ENCODE results near the gene MRPS22. TPM values are rescaled to one million over a fixed set of nuclear protein-coding genes. Genes with fewer than 3 reads are reported as not detected.
A peak's percentile ranks its signal among the peaks of the same experiment; 100 is the strongest.

Gene MRPS22
- total and polyA plus RNA-seq, 2 of the 8 experiments (the other 6 are each of a cell fraction or from before 2014, with no cell fraction given): 28.3 to 45.8 TPM

GRCh38 chr3:139307601-139308555 lies 35.9 kb upstream of the MRPS22 start:
- Histone ChIP-seq H3K23ac (ENCODE audit: insufficient read length) (no peak overlapping the region), H3K23me2 (ENCODE audit: low read depth, low read length) (peaks cover 1% of the 10 kb centered on the region; the same call in 1 of the 2 replicates), H2AK5ac (ENCODE audit: low read depth, low read length) (no peak overlapping the region; the same call in 1 of the 2 replicates), H4K91ac (replicated peaks; ENCODE audit: insufficient read length, low read length) (no peak overlapping the region), H4K8ac (ENCODE audit: extremely low read depth, insufficient read depth, low read length) (peak overlapping the region; percentile 25; the same call in 1 of the 2 replicates), H3K56ac (replicated peaks; ENCODE audit: insufficient read length, low read depth, low read length) (no peak overlapping the region), H4K5ac (ENCODE audit: insufficient read length, low read depth, low read length) (no peak overlapping the region), H3K14ac (ENCODE audit: insufficient read length) (no peak overlapping the region), H3K79me2 (ENCODE audit: control insufficient read depth in 1 of 2, insufficient read depth in 2 of 2, low read length in 2 of 2) (no peaks in the 10 kb centered on the region), H3K79me1 (ENCODE audit: low read depth, low read length) (no peaks in the 10 kb centered on the region), H2BK15ac (ENCODE audit: low read length) (no peak overlapping the region), H3K27me3 (replicated peaks in 1 of 4; ENCODE audit: control insufficient read depth in 3 of 4, extremely low read depth in 1 of 4, insufficient read depth in 3 of 4, low read length in 3 of 4) (no peaks in the 10 kb centered on the region), H3K9me3 (ENCODE audit: insufficient read depth in 2 of 2, low read depth in 1 of 2, low read length in 1 of 2) (no peaks in the 10 kb centered on the region), H3K4me1 (replicated peaks in 1 of 4; ENCODE audit: control insufficient read depth in 3 of 4, insufficient read depth in 4 of 4, low read length in 3 of 4) (peaks cover 0 to 4% (median 0%) of the 10 kb centered on the region in 4 experiments; a peak in 3 of 7 replicates), H3K18ac (ENCODE audit: extremely low read depth, low read length) (no peak overlapping the region), H2BK120ac (replicated peaks; ENCODE audit: low read depth, low read length) (no peak overlapping the region), H2BK12ac (ENCODE audit: low read depth, low read length) (no peak overlapping the region), H3K4me2 (ENCODE audit: insufficient read depth in 1 of 2, low read depth in 2 of 2, low read length in 2 of 2) (no peak overlapping the region), H3K4me3 (ENCODE audit: extremely low read depth in 1 of 4, insufficient read depth in 2 of 4, low read depth in 3 of 4, low read length in 4 of 4) (no peak overlapping the region), H2AFZ (ENCODE audit: low read length) (no peak overlapping the region), H3K27ac (ENCODE audit: low read depth, low read length) (no peak overlapping the region), H3K4ac (replicated peaks; ENCODE audit: insufficient read length, low read depth, low read length) (no peak overlapping the region), H2BK5ac (ENCODE audit: low read depth, low read length) (no peak overlapping the region), H3K36me3 (ENCODE audit: control insufficient read depth in 2 of 4, insufficient read depth in 4 of 4, low read length in 3 of 4) (no peaks in the 10 kb centered on the region), H2BK20ac (ENCODE audit: low read length) (no peak overlapping the region), H3K9ac (replicated peaks in 1 of 4; ENCODE audit: extremely low read depth in 1 of 4, low read depth in 3 of 4, low read length in 3 of 4) (no peak overlapping the region), H4K20me1 (replicated peaks in 1 of 2; ENCODE audit: control insufficient read depth in 1 of 2, insufficient read depth in 2 of 2, low read length in 2 of 2) (no peaks in the 10 kb centered on the region)
- DNase-seq (ENCODE audit: low read depth in 1 of 2, low spot score in 2 of 2) (no peak), FAIRE-seq (no peak)
- WGBS, 2 experiments (ENCODE audit: extremely low coverage in 1 of 2, insufficient coverage in 1 of 2, insufficient read length in 1 of 2, insufficient replicate concordance in 2 of 2, low coverage in 1 of 2, low lambda C conversion rate in 2 of 2, missing lambda C conversion rate in 1 of 2): 80% methylated on average over 6 of the region's 6 CpGs; no CpG with 5 or more reads in 1 of the 2 experiments
- CTCF ChIA-PET (ENCODE audit: partially characterized antibody): interaction anchor here (0.6 to 12.6 kb wide), 4 partner anchors 8 to 321 kb away, joined by 3 to 103 read pairs (median 3); no protein-coding TSS in a partner anchor
- POLR2A ChIA-PET (ENCODE audit: partially characterized antibody): no interaction called here
- TF ChIP-seq SP2 (IDR thresholded peaks at IDR 0.05; ENCODE audit: low read length) (no peak), NANOG (IDR thresholded peaks at IDR 0.05; ENCODE audit: insufficient read depth, low read depth, low read length, poor library complexity, severe bottlenecking) (no peak), SIX5 (IDR thresholded peaks at IDR 0.05; ENCODE audit: low read depth, low read length) (no peak), GTF2F1 (IDR thresholded peaks at IDR 0.05; ENCODE audit: borderline replicate concordance, low read depth, low read length) (no peak), BCL11A (IDR thresholded peaks at IDR 0.05; ENCODE audit: low read depth in 2 of 2, low read length in 2 of 2) (no peak), ASH2L (IDR thresholded peaks at IDR 0.05; ENCODE audit: low read length) (no peak), NRF1 (IDR thresholded peaks at IDR 0.05; ENCODE audit: low read depth, low read length) (no peak), PHF8 (conservative IDR thresholded peaks at IDR 0.05; ENCODE audit: low read depth, low read length) (no peak)

Data from H1 (cell line).